ENCODE data around the gene DENND6B. TPM values are rescaled to one million over a fixed set of nuclear protein-coding genes. Genes with fewer than 3 reads are reported as not detected.
A peak's percentile ranks its signal among the peaks of the same experiment; 100 is the strongest.

The DENND6B gene
- total RNA-seq, 1 donor from 2014 or later, result 1.0 TPM

- Mint-ChIP-seq H3K36me3 (peaks cover 3% of the 10 kb centered on the region), H3K4me3 (no peak overlapping the region), H3K4me1 (peaks cover 11% of the 10 kb centered on the region), H3K9me3 (no peaks in the 10 kb centered on the region), H3K27ac (no peak overlapping the region), H3K27me3 (ENCODE audit: insufficient read depth, low read depth) (peaks cover 3% of the 10 kb centered on the region)
- no peak overlapping the region for H3K27ac ChIP-seq
- H3K4me1 ChIP-seq, result peaks cover 20% of the 10 kb centered on the region
- H3K9ac ChIP-seq, result no peak overlapping the region
- H3K4me3 ChIP-seq, result no peak overlapping the region
- no peaks in the 10 kb centered on the region for H3K36me3 ChIP-seq
- H3F3A ChIP-seq (ENCODE audit: low read depth), result peaks cover 21% of the 10 kb centered on the region
- H3K4me2 ChIP-seq, result no peak overlapping the region
- H3K27me3 ChIP-seq, result no peaks in the 10 kb centered on the region
- no peak for DNase-seq (ENCODE audit: low spot score)
- peaks cover 10% of the 10 kb centered on the region for H3K79me2 ChIP-seq (ENCODE audit: low read depth)
- H3K9me3 ChIP-seq (ENCODE audit: low read depth), result no peaks in the 10 kb centered on the region
- TF ChIP-seq CTCF (IDR thresholded peaks at IDR 0.05) (no peak), EZH2 (IDR thresholded peaks at IDR 0.05) (no peak), EZH2phosphoT487 (IDR thresholded peaks at IDR 0.05) (no peak)
- H2AFZ ChIP-seq (replicated peaks), result no peak overlapping the region
- peaks cover 4% of the 10 kb centered on the region for H4K20me1 ChIP-seq (ENCODE audit: low read depth)
Measured at GRCh38 chr22:50310949-50311444, 15.8 kb downstream of the DENND6B start.

GRCh38 chr22:50310031-50310722 is 16.6 kb downstream of the DENND6B start:
- Mint-ChIP-seq H3K4me1 (peaks cover 14% of the 10 kb centered on the region), H3K27ac (peak overlapping the region; percentile 37), H3K36me3 (peaks cover 5% of the 10 kb centered on the region), H3K9me3 (no peaks in the 10 kb centered on the region), H3K27me3 (ENCODE audit: insufficient read depth, low read depth) (peaks cover 3% of the 10 kb centered on the region), H3K4me3 (no peak overlapping the region)
- Histone ChIP-seq H3K79me2 (ENCODE audit: low read depth) (peaks cover 18% of the 10 kb centered on the region), H3K27ac (no peak overlapping the region), H4K20me1 (ENCODE audit: low read depth) (peaks cover 12% of the 10 kb centered on the region), H3K27me3 (no peaks in the 10 kb centered on the region), H3K36me3 (no peaks in the 10 kb centered on the region), H2AFZ (replicated peaks) (no peak overlapping the region), H3F3A (ENCODE audit: low read depth) (peaks cover 21% of the 10 kb centered on the region), H3K9me3 (ENCODE audit: low read depth) (no peaks in the 10 kb centered on the region), H3K4me2 (no peak overlapping the region), H3K4me3 (no peak overlapping the region), H3K9ac (no peak overlapping the region), H3K4me1 (peaks cover 25% of the 10 kb centered on the region)
- DNase-seq (ENCODE audit: low spot score), result peak; percentile 77
- TF ChIP-seq CTCF (IDR thresholded peaks at IDR 0.05) (no peak), EZH2phosphoT487 (IDR thresholded peaks at IDR 0.05) (no peak), EZH2 (IDR thresholded peaks at IDR 0.05) (no peak)

- Histone ChIP-seq H3K4me3 (no peak overlapping the region), H3K27me3 (no peaks in the 10 kb centered on the region), H3K9ac (no peak overlapping the region), H4K20me1 (ENCODE audit: low read depth) (peaks cover 18% of the 10 kb centered on the region), H3K79me2 (ENCODE audit: low read depth) (peaks cover 24% of the 10 kb centered on the region), H3F3A (ENCODE audit: low read depth) (peaks cover 21% of the 10 kb centered on the region), H3K4me2 (no peak overlapping the region), H3K27ac (no peak overlapping the region), H3K9me3 (ENCODE audit: low read depth) (no peaks in the 10 kb centered on the region), H3K36me3 (no peaks in the 10 kb centered on the region), H2AFZ (replicated peaks) (no peak overlapping the region), H3K4me1 (peaks cover 28% of the 10 kb centered on the region)
- DNase-seq (ENCODE audit: low spot score), result no peak
- peaks cover 14% of the 10 kb centered on the region for H3K4me1 Mint-ChIP-seq
- TF ChIP-seq CTCF (IDR thresholded peaks at IDR 0.05) (no peak), EZH2phosphoT487 (IDR thresholded peaks at IDR 0.05) (no peak), EZH2 (IDR thresholded peaks at IDR 0.05) (no peak)
- H3K27ac Mint-ChIP-seq, result no peak overlapping the region
- H3K4me3 Mint-ChIP-seq, result no peak overlapping the region
- no peaks in the 10 kb centered on the region for H3K9me3 Mint-ChIP-seq
- H3K27me3 Mint-ChIP-seq (ENCODE audit: insufficient read depth, low read depth), result peaks cover 3% of the 10 kb centered on the region
- H3K36me3 Mint-ChIP-seq, result peaks cover 5% of the 10 kb centered on the region
Measured at GRCh38 chr22:50309601-50309991, 17.2 kb downstream of the DENND6B start.

Measured in neural progenitor cell (in vitro differentiated cells).